ENCODE results near the gene PPP1R17.

PPP1R17 gene

GRCh38 chr7:31751726-31752125, 64.7 kb downstream of the PPP1R17 start:
- TF ChIP-seq, protein P1, sequence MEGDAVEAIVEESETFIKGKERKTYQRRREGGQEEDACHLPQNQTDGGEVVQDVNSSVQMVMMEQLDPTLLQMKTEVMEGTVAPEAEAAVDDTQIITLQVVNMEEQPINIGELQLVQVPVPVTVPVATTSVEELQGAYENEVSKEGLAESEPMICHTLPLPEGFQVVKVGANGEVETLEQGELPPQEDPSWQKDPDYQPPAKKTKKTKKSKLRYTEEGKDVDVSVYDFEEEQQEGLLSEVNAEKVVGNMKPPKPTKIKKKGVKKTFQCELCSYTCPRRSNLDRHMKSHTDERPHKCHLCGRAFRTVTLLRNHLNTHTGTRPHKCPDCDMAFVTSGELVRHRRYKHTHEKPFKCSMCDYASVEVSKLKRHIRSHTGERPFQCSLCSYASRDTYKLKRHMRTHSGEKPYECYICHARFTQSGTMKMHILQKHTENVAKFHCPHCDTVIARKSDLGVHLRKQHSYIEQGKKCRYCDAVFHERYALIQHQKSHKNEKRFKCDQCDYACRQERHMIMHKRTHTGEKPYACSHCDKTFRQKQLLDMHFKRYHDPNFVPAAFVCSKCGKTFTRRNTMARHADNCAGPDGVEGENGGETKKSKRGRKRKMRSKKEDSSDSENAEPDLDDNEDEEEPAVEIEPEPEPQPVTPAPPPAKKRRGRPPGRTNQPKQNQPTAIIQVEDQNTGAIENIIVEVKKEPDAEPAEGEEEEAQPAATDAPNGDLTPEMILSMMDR (IDR thresholded peaks at IDR 0.05), result no peak

Measured in LNCAP (cell line).